Common myeloid progenitor, CD34-positive (primary cell): ENCODE results near the gene TMEM88.
"Not testable (repeated sequence)": the region's sequence is repeated elsewhere in the genome, so short reads cannot be mapped to it uniquely, and the experiment has no call there.

ENCODE experiments used
- CTCF ChIA-PET: fragments of 350-600 bp; sonication (Branson Sonifier 250); formaldehyde crosslinking; loops from one replicate; lab custom pipeline; 2021; ENCODE audit warnings: antibody characterized with exemption; lab: Charles Lee
- POLR2A ChIA-PET: fragments of 350-600 bp; sonication (Branson Sonifier 250); formaldehyde crosslinking; loops from one replicate; lab custom pipeline; 2021; ENCODE audit warnings: antibody characterized with exemption; lab: Charles Lee
- DNase-seq, 3 donors: peaks; one replicate each; pipeline versions ENCODE4 v3.0.0 to v3.0.0-alpha.2; 2013
- H3K27ac ChIP-seq, 2 experiments: 1 replicate in 1 of 2; 2 replicates in 1 of 2; pipeline ENCODE4 v1.7.0; 2013; ENCODE audit warnings: inconsistent platforms in 2 of 2, low read length in 2 of 2, mild to moderate bottlenecking in 2 of 2, low read depth in 1 of 2, moderate library complexity in 1 of 2; ENCODE audit not compliant: severe bottlenecking in 2 of 2, insufficient read depth in 1 of 2, poor library complexity in 1 of 2
- H3K27me3 ChIP-seq, 5 experiments: replicated peaks in 2 of 5; 1 replicate in 3 of 5; 2 replicates in 2 of 5; pipeline versions ENCODE4 v1.6.1 to v1.7.0; 2013; ENCODE audit warnings: low read length in 4 of 5, mild to moderate bottlenecking in 2 of 5, moderate library complexity in 2 of 5, inconsistent platforms in 1 of 5; ENCODE audit not compliant: insufficient read depth in 5 of 5, control insufficient read depth in 4 of 5
- H3K36me3 ChIP-seq, 4 experiments: 1 replicate in 2 of 4; 2 replicates in 2 of 4; pipeline versions ENCODE4 v1.6.1 to v1.7.0; 2013; ENCODE audit warnings: low read length in 3 of 4, control low read depth in 1 of 4, mild to moderate bottlenecking in 1 of 4; ENCODE audit not compliant: control insufficient read depth in 4 of 4, insufficient read depth in 4 of 4
- H3K4me1 ChIP-seq, 4 experiments: 1 replicate in 3 of 4; 2 replicates in 1 of 4; pipeline versions ENCODE4 v1.6.1 to v1.7.1; 2013; ENCODE audit warnings: low read length in 3 of 4, mild to moderate bottlenecking in 3 of 4, control low read depth in 1 of 4, inconsistent platforms in 1 of 4, moderate library complexity in 1 of 4; ENCODE audit not compliant: control insufficient read depth in 4 of 4, insufficient read depth in 4 of 4; ENCODE audit errors: control extremely low read depth in 1 of 4
- H3K4me3 ChIP-seq, 7 experiments: 1 replicate in 4 of 7; 2 replicates in 3 of 7; pipeline versions ENCODE4 v1.5.1 to v1.7.0; 2013; ENCODE audit warnings: mild to moderate bottlenecking in 7 of 7, low read length in 6 of 7, moderate library complexity in 6 of 7, inconsistent platforms in 2 of 7, low read depth in 2 of 7, control low read depth in 1 of 7; ENCODE audit not compliant: insufficient read depth in 4 of 7, control insufficient read depth in 1 of 7; ENCODE audit errors: extremely low read depth in 1 of 7
- H3K9me3 ChIP-seq, 5 experiments: 1 replicate in 4 of 5; 2 replicates in 1 of 5; pipeline versions ENCODE4 v1.6.1 to v1.7.1; 2013; ENCODE audit warnings: low read length in 4 of 5, mild to moderate bottlenecking in 2 of 5, inconsistent platforms in 1 of 5, low read depth in 1 of 5, moderate library complexity in 1 of 5; ENCODE audit not compliant: control insufficient read depth in 4 of 5, insufficient read depth in 2 of 5; ENCODE audit errors: control extremely low read depth in 1 of 5
- WGBS: methylation state at CpG from one replicate; pipeline ENCODE4 v1.1.5; 2013; ENCODE audit not compliant: insufficient coverage; 5-methylcytosine and 5-hydroxymethylcytosine counted together

Gene TMEM88

GRCh38 chr17:7858522-7858810 is 3.6 kb downstream of the TMEM88 start:
- H3K27ac ChIP-seq, result peak overlapping the region; percentile 88 to 93
- H3K36me3 ChIP-seq, result peaks cover 11 to 39% (median 16%) of the 10 kb centered on the region in 4 experiments
- H3K9me3 ChIP-seq, result no peaks in the 10 kb centered on the region
- H3K27me3 ChIP-seq, result no peaks in the 10 kb centered on the region
- WGBS, result 56% methylated on average over 20 of the region's 20 CpGs
- peaks cover 5 to 38% (median 37%) of the 10 kb centered on the region in 4 experiments for H3K4me1 ChIP-seq
- peak overlapping the region; percentile 36 to 93 (median 86) for H3K4me3 ChIP-seq
- DNase-seq, result peak in 2 of 3 donors; percentile 72 to 76
- ChIA-PET CTCF (interaction anchor here (0.6 to 14.9 kb wide), 6 partner anchors 8 to 43 kb away, joined by 3 to 316 read pairs (median 31); partner anchors contain the start of gene CHD3), POLR2A (interaction anchor here (0.9 to 1.0 kb wide), 2 partner anchors 9 to 14 kb away, joined by 3 read pairs; no protein-coding TSS in a partner anchor)

GRCh38 chr17:7859028-7859427 is 4.2 kb downstream of the TMEM88 start:
- WGBS, result 89% methylated on average over 5 of the region's 8 CpGs
- CTCF ChIA-PET, result interaction anchor here (0.6 to 14.9 kb wide), 10 partner anchors 9 to 115 kb away, joined by 3 to 316 read pairs (median 6); partner anchors contain the start of genes CHD3, KDM6B and RNF227
- Histone ChIP-seq H3K4me1 (peaks cover 5 to 38% (median 37%) of the 10 kb centered on the region in 4 experiments), H3K4me3 (peak overlapping the region in 3 of 7 experiments; percentile 83 to 93 (median 89)), H3K27ac (peak overlapping the region; percentile 2 to 93), H3K9me3 (no peaks in the 10 kb centered on the region), H3K36me3 (peaks cover 11 to 36% (median 15%) of the 10 kb centered on the region in 4 experiments), H3K27me3 (no peaks in the 10 kb centered on the region)
- POLR2A ChIA-PET, result interaction anchor here (0.9 to 1.0 kb wide), 2 partner anchors 9 to 14 kb away, joined by 3 read pairs; no protein-coding TSS in a partner anchor
- DNase-seq, result no peak

GRCh38 chr17:7862692-7863437 is 8.0 kb downstream of the TMEM88 start:
- peak in 2 of 3 donors; percentile 66 to 78 for DNase-seq
- ChIA-PET CTCF (interaction anchor here (0.6 to 14.9 kb wide), 22 partner anchors 9 to 195 kb away, joined by 3 to 316 read pairs (median 6); partner anchors contain the start of genes CHD3, RNF227 and TP53), POLR2A (no interaction called here)
- Histone ChIP-seq H3K4me3 (no peak overlapping the region), H3K27ac (no peak overlapping the region), H3K27me3 (no peaks in the 10 kb centered on the region), H3K36me3 (peaks cover 8 to 37% (median 16%) of the 10 kb centered on the region in 4 experiments), H3K9me3 (no peaks in the 10 kb centered on the region), H3K4me1 (peaks cover 10 to 25% (median 20%) of the 10 kb centered on the region in 4 experiments)
- no CpG with 5 or more reads among the region's 3 CpGs for WGBS

- Histone ChIP-seq H3K36me3 (peaks cover 8 to 29% (median 16%) of the 10 kb centered on the region in 4 experiments), H3K4me1 (peaks cover 19 to 25% (median 21%) of the 10 kb centered on the region in 4 experiments)
- H3K9me3 ChIP-seq, DNase-seq, H3K27me3 ChIP-seq, POLR2A ChIA-PET, H3K27ac ChIP-seq, H3K4me3 ChIP-seq: not testable (repeated sequence)
- CTCF ChIA-PET, result interaction anchor here (0.6 to 14.9 kb wide), 20 partner anchors 7 to 193 kb away, joined by 3 to 316 read pairs (median 4); partner anchors contain the start of gene CHD3
- 100% methylated on average over 3 of the region's 5 CpGs for WGBS
These were observed 9.5 kb downstream of the TMEM88 start for GRCh38 chr17:7864384-7864783.

GRCh38 chr17:7864995-7865650 is 10.3 kb downstream of the TMEM88 start:
- ChIA-PET POLR2A (no interaction called here), CTCF (interaction anchor here (1.3 to 14.9 kb wide), 7 partner anchors 11 to 176 kb away, joined by 3 to 316 read pairs (median 9); partner anchors contain the start of gene CHD3)
- H3K4me1 ChIP-seq, result peaks cover 23 to 30% (median 27%) of the 10 kb centered on the region in 4 experiments
- no peak for DNase-seq
- 100% methylated on average over 1 of the region's 5 CpGs for WGBS
- H3K27me3 ChIP-seq, result no peaks in the 10 kb centered on the region
- H3K36me3 ChIP-seq, result peaks cover 8 to 26% (median 15%) of the 10 kb centered on the region in 4 experiments
- H3K9me3 ChIP-seq, result no peaks in the 10 kb centered on the region
- H3K4me3 ChIP-seq, result no peak overlapping the region
- H3K27ac ChIP-seq, result no peak overlapping the region

GRCh38 chr17:7867881-7868329 is 13.0 kb downstream of the TMEM88 start:
- ChIA-PET POLR2A (interaction anchor here (0.6 kb wide), 2 partner anchors 9 to 18 kb away, joined by 3 read pairs; no protein-coding TSS in a partner anchor), CTCF (interaction anchor here (0.8 to 14.9 kb wide), 6 partner anchors 6 to 121 kb away, joined by 3 to 316 read pairs (median 6); partner anchors contain the start of genes CHD3 and NAA38)
- Histone ChIP-seq H3K4me1 (peaks cover 23 to 39% (median 35%) of the 10 kb centered on the region in 4 experiments), H3K9me3 (no peaks in the 10 kb centered on the region), H3K27ac (peak overlapping the region in 1 of 2 experiments; percentile 41), H3K4me3 (peak overlapping the region in 6 of 7 experiments; percentile 8 to 68 (median 23)), H3K36me3 (peaks cover 2 to 11% (median 5%) of the 10 kb centered on the region in 4 experiments), H3K27me3 (no peaks in the 10 kb centered on the region)
- DNase-seq, result peak in 1 of 3 donors; percentile 30
- WGBS, result 0% methylated on average over 5 of the region's 5 CpGs
